ENCODE data around the gene CCNK. TPM values are rescaled to one million over a fixed set of nuclear protein-coding genes. Genes with fewer than 3 reads are reported as not detected.

The CCNK gene
- total RNA-seq, 4 donors from 2014 or later: 23.4 to 66.3 (median 39.0) TPM

- Histone ChIP-seq H3K9me3 (no peaks in the 10 kb centered on the region), H3K27ac (no peak overlapping the region), H3K27me3 (no peaks in the 10 kb centered on the region), H3K4me3 (no peak overlapping the region), H3K4me1 (peaks cover 10% of the 10 kb centered on the region), H3K36me3 (peaks cover 28% of the 10 kb centered on the region)
- 88% methylated on average over 3 of the region's 3 CpGs for WGBS
- TF ChIP-seq EP300 (IDR thresholded peaks at IDR 0.05) (no peak), POLR2A (IDR thresholded peaks at IDR 0.05) (no peak), POLR2AphosphoS5 (IDR thresholded peaks at IDR 0.05) (no peak), CTCF (IDR thresholded peaks at IDR 0.05) (no peak)
- DNase-seq (ENCODE audit: low spot score in 2 of 2): no peak
Measured at GRCh38 chr14:99466758-99467157, 14.5 kb upstream of the CCNK start.

DNA sequence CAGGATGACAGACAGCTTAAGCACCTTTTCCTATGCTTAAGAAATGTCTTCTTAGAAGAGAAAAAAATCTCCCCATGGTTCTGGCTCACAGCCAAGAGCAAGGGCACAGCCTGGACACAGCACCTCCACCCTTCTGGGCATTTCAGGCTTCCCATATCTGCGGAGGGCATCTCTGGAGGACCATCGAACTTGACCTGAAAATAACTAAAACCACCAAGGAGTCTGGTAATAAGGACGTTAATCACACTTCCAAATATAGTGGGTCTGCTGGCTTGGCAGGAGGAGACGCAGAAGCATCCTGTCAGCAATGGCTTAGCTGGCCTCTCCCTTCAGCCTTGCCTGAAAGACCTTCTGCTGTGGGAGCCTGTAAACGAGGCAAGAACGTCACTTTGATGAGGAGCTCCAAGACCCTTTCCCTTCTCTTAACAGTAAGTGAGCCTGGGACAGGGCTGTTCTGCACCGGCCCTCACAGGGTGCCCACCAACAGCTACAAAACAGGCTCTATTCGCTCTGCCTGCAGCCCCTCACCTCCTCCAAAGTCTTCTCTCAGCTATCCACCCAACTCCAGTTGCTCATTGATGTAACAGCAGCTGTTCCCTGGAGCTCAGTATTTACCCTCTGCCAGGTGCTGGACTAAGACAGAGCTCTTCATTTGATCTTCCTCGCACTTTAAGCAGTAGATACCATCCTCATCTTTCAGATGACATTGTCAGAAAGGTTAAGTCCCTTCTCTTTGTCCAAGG, 13.7 kb upstream of the CCNK start:
- Histone ChIP-seq H3K4me1 (peaks cover 5% of the 10 kb centered on the region), H3K36me3 (peaks cover 23% of the 10 kb centered on the region), H3K27ac (no peak overlapping the region), H3K9me3 (no peaks in the 10 kb centered on the region), H3K27me3 (no peaks in the 10 kb centered on the region), H3K4me3 (no peak overlapping the region)
- WGBS: 77% methylated on average over 9 of the region's 9 CpGs
- no peak for DNase-seq (ENCODE audit: low spot score in 2 of 2)
- TF ChIP-seq POLR2A (IDR thresholded peaks at IDR 0.05): no peak

DNA sequence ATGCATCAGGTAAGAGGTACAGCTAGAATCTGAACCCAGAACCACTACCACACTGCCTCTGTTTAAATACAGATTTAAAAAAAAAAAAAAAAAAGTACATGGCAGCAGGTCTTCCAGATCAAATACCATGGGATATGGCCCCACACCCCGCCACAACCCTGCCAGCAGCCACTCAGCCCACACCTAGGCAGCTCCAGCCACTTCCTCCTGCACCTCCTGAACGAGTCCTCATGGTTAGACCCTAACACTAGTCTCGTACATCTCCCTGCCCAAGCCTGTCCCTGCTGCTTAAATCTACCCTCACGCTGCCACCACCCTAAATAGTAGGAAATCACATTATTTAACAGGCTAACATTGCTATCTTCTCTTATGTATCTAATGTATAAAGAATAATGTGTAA, 13.1 kb upstream of the CCNK start:
- TF ChIP-seq EP300 (IDR thresholded peaks at IDR 0.05): no peak
- TF ChIP-seq POLR2AphosphoS5 (IDR thresholded peaks at IDR 0.05): no peak
- TF ChIP-seq CTCF (IDR thresholded peaks at IDR 0.05): no peak
- TF ChIP-seq POLR2A (IDR thresholded peaks at IDR 0.05): no peak
- WGBS: 86% methylated on average over 4 of the region's 4 CpGs
- no peaks in the 10 kb centered on the region for H3K27me3 ChIP-seq
- no peak overlapping the region for H3K4me3 ChIP-seq
- no peaks in the 10 kb centered on the region for H3K9me3 ChIP-seq
- H3K4me1 ChIP-seq: peaks cover 5% of the 10 kb centered on the region
- H3K36me3 ChIP-seq: peaks cover 18% of the 10 kb centered on the region
- H3K27ac ChIP-seq: no peak overlapping the region
- no peak for DNase-seq (ENCODE audit: low spot score in 2 of 2)

DNA sequence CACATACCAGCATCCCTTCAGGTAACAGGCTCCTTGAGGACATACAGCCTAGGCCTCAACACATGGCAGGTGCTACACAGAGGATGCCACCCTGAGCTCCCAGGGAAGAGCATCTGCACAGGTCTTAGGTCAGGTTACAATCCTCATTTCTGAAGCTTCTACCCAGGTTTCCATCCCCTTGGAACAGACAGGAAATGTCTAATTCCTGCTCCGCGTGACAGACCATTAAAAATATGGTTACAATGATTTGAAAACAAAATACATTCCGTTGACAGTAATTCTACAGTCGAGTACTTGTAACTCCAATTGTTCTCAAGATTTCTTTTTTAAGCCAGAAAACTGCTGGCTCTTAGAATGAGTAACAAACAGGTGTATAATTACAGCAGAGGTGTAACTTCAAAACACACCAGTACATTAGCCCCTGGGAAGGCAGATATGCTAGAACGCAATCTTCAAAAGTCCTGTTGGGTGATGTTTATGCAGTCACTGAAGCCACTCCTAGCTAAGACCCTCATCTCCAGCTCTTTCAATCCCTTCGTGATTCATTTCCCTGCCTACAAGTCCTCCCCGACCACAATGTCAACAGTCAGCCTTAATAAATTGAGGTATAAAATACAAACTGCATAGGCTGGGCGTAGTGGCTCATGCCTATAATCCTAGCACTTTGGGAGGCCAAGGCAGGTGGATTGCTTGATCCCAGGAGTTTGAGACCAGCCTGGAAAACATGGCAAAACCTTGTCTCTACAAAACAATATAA, 12.2 kb upstream of the CCNK start:
- TF ChIP-seq POLR2A (IDR thresholded peaks at IDR 0.05) (no peak), EP300 (IDR thresholded peaks at IDR 0.05) (no peak), POLR2AphosphoS5 (IDR thresholded peaks at IDR 0.05) (no peak), CTCF (IDR thresholded peaks at IDR 0.05) (no peak)
- Histone ChIP-seq H3K27ac (no peak overlapping the region), H3K4me1 (peaks cover 5% of the 10 kb centered on the region), H3K27me3 (no peaks in the 10 kb centered on the region), H3K36me3 (peaks cover 14% of the 10 kb centered on the region), H3K4me3 (no peak overlapping the region), H3K9me3 (no peaks in the 10 kb centered on the region)
- DNase-seq (ENCODE audit: low spot score in 2 of 2): no peak
- 88% methylated on average over 8 of the region's 8 CpGs for WGBS

GRCh38 chr14:99471731-99472130, 9.5 kb upstream of the CCNK start:
- Histone ChIP-seq H3K9me3 (no peaks in the 10 kb centered on the region), H3K27me3 (no peaks in the 10 kb centered on the region), H3K4me3 (no peak overlapping the region), H3K4me1 (peaks cover 19% of the 10 kb centered on the region), H3K36me3 (no peaks in the 10 kb centered on the region), H3K27ac (no peak overlapping the region)
- WGBS: 73% methylated on average over 7 of the region's 7 CpGs
- no peak for DNase-seq (ENCODE audit: low spot score in 2 of 2)
- TF ChIP-seq CTCF (IDR thresholded peaks at IDR 0.05) (no peak), POLR2A (IDR thresholded peaks at IDR 0.05) (no peak), EP300 (IDR thresholded peaks at IDR 0.05) (no peak), POLR2AphosphoS5 (IDR thresholded peaks at IDR 0.05) (no peak)

Data from suprapubic skin (tissue), 4 donors.